Ovary (tissue), 3 donors: Measurements from ENCODE around the gene MORN5.

Source experiments
- CTCF ChIP-seq, 3 donors: fragments of 450-650 bp in 2 of 3; fragments of 200-600 bp in 1 of 3; IDR thresholded peaks; one replicate each; pipeline versions ENCODE4 v1.5.1 to v1.8.0; 2016 to 2022; ENCODE audit warnings: antibody characterized with exemption in 3 of 3, mild to moderate bottlenecking in 1 of 3
- EP300 ChIP-seq: sonication (generic); formaldehyde crosslinking; IDR thresholded peaks from one replicate; pipeline ENCODE4 v1.6.1; 2017; ENCODE audit warnings: antibody characterized with exemption
- POLR2A ChIP-seq: fragments of 450-650 bp; IDR thresholded peaks from one replicate; pipeline ENCODE4 v1.6.1; 2017; ENCODE audit warnings: antibody characterized with exemption, mild to moderate bottlenecking, moderate library complexity
- donor health status: DM: no; HTN: no; CAD: no.

GRCh38 chr9:122121931-122122330, 37.8 kb upstream of the MORN5 start:
- TF ChIP-seq CTCF (IDR thresholded peaks at IDR 0.05) (no peak), POLR2A (no peak), EP300 (no peak)
